CD4-positive, alpha-beta T cell treated with Interleukin-12 subunit alpha and Interleukin-12 subunit beta, for 1 hour (primary cell): ENCODE results near the gene LRRC27.
A peak's percentile ranks its signal among the peaks of the same experiment; 100 is the strongest.

Source experiments
- DNase-seq: peaks from one replicate; pipeline ENCODE4 v3.0.0-alpha.2; 2020

LRRC27 gene

GRCh38 chr10:132392811-132393694 is 61.1 kb downstream of the LRRC27 start:
- no peak for DNase-seq

GRCh38 chr10:132393695-132394181 is 61.7 kb downstream of the LRRC27 start:
- DNase-seq, result no peak

GRCh38 chr10:132394201-132394811 is 62.3 kb downstream of the LRRC27 start:
- no peak for DNase-seq

- no peak for DNase-seq
Observed at GRCh38 chr10:132394936-132395703, 63.1 kb downstream of the LRRC27 start.

- DNase-seq, result peak; percentile 23
Observed at GRCh38 chr10:132395704-132396493, 63.9 kb downstream of the LRRC27 start.

- peak; percentile 80 for DNase-seq
Observed at GRCh38 chr10:132396494-132397035, 64.6 kb downstream of the LRRC27 start.

- peak; percentile 73 for DNase-seq
Observed at GRCh38 chr10:132397036-132397541, 65.1 kb downstream of the LRRC27 start, which contains the start of gene PWWP2B. TSS of gene PWWP2B (plus strand) at chr10:132397200. CDS start at chr10:132397227, 27 bp downstream.

GRCh38 chr10:132397671-132398565 is 65.9 kb downstream of the LRRC27 start:
- DNase-seq, result peak; percentile 30

- DNase-seq, result no peak
Observed at GRCh38 chr10:132398566-132398991, 66.6 kb downstream of the LRRC27 start.

GRCh38 chr10:132399117-132400035 is 67.4 kb downstream of the LRRC27 start:
- DNase-seq, result no peak

- DNase-seq, result no peak
Observed at GRCh38 chr10:132400041-132400546, 68.1 kb downstream of the LRRC27 start.

- DNase-seq, result no peak
Observed at GRCh38 chr10:132400547-132401151, 68.7 kb downstream of the LRRC27 start.

- DNase-seq, result no peak
Observed at GRCh38 chr10:132401401-132402118, 69.6 kb downstream of the LRRC27 start.

GRCh38 chr10:132402781-132403241 is 70.8 kb downstream of the LRRC27 start:
- DNase-seq, result no peak

- no peak for DNase-seq
Observed at GRCh38 chr10:132403511-132404168, 71.6 kb downstream of the LRRC27 start.

GRCh38 chr10:132404169-132404880 is 72.3 kb downstream of the LRRC27 start:
- DNase-seq, result no peak
